Small intestine (tissue), 16 donors: ENCODE data around the gene PPP2CA. TPM values are rescaled to one million over a fixed set of nuclear protein-coding genes. Genes with fewer than 3 reads are reported as not detected.

Source experiments
- DNase-seq, 2 donors: peaks; one replicate each; pipeline versions ENCODE4 v3.0.0 to v3.0.0-alpha.2; 2013
- FAIRE-seq: peaks from 2 replicates; lab custom pipeline; 2012; peaks lifted over from hg19 to GRCh38; lab: Jason Lieb, UNC
- H3K27ac ChIP-seq, 3 donors: one replicate each; pipeline ENCODE4 v1.5.1; 2013; ENCODE audit warnings: low read length in 2 of 3, mild to moderate bottlenecking in 2 of 3, control low read depth in 1 of 3, inconsistent platforms in 1 of 3, low read depth in 1 of 3, moderate library complexity in 1 of 3
- H3K27me3 ChIP-seq, 3 donors: one replicate each; pipeline ENCODE4 v1.6.1; 2013; ENCODE audit warnings: low read length in 3 of 3, inconsistent platforms in 1 of 3; ENCODE audit not compliant: control insufficient read depth in 3 of 3, insufficient read depth in 3 of 3
- H3K36me3 ChIP-seq, 3 donors: one replicate each; pipeline ENCODE4 v1.6.1; 2013; ENCODE audit warnings: low read length in 3 of 3, inconsistent platforms in 1 of 3, low read depth in 1 of 3, mild to moderate bottlenecking in 1 of 3, moderate library complexity in 1 of 3; ENCODE audit not compliant: control insufficient read depth in 3 of 3, insufficient read depth in 2 of 3
- H3K4me1 ChIP-seq, 3 donors: one replicate each; pipeline ENCODE4 v1.6.1; 2013; ENCODE audit warnings: low read length in 2 of 3, inconsistent platforms in 1 of 3, low read depth in 1 of 3, mild to moderate bottlenecking in 1 of 3, moderate library complexity in 1 of 3; ENCODE audit not compliant: control insufficient read depth in 3 of 3, insufficient read depth in 2 of 3
- H3K4me3 ChIP-seq, 3 donors: one replicate each; pipeline ENCODE4 v1.5.1; 2013; ENCODE audit warnings: low read length in 3 of 3, control low read depth in 1 of 3, inconsistent platforms in 1 of 3, low read depth in 1 of 3, mild to moderate bottlenecking in 1 of 3, moderate library complexity in 1 of 3
- H3K9me3 ChIP-seq, 2 donors: one replicate each; pipeline ENCODE4 v1.6.1; 2013; ENCODE audit warnings: low read depth in 1 of 2, low read length in 1 of 2; ENCODE audit not compliant: control insufficient read depth in 2 of 2, insufficient read depth in 1 of 2
- WGBS, 3 donors: extraction: QIAGEN DNeasy Blood & Tissue Kit; methylation state at CpG; one replicate each; pipeline ENCODE4 v1.1.7; 2013; 5-methylcytosine and 5-hydroxymethylcytosine counted together
- long read RNA-seq, 10 donors: transcript quantifications; one replicate each; lab custom pipeline, GENCODE V29; 2026
- polyA plus RNA-seq, 4 donors: library from polyadenylated mRNA; stranded (reverse) in 3 of 4; unstranded in 1 of 4; fragments of 200-250 nt in 3 of 4; fragments of 120-200 nt in 1 of 4; gene quantifications; one replicate each; pipeline versions ENCODE4 v1.2.1 to v1.2.3, GENCODE V29; 2013
- donor health status: healthy with polysubstance abuse.
- donor health status: control.
- donor health status: control.
- donor health status: Bipolar disorder and iron deficiency.
- donor health status: healthy.

Gene PPP2CA
- 100 to 1,000 TPM in 1 of 4 donors, 10 to 100 TPM in 3; 42.4 to 123 (median 46.8) TPM for polyA plus RNA-seq
- long read RNA-seq, donor 1, full-length matches to known transcripts, result 110 of 174 reads
- long read RNA-seq, donor 1, partial matches to known transcripts, result 64 of 174 reads
- long read RNA-seq, donor 1, other reads (novel, unspliced or antisense), result 0 of 174 reads
- long read RNA-seq, donor 2, full-length matches to known transcripts, result 25 of 35 reads
- long read RNA-seq, donor 2, partial matches to known transcripts, result 10 of 35 reads
- long read RNA-seq, donor 2, other reads (novel, unspliced or antisense), result 0 of 35 reads
- long read RNA-seq, donor 3, full-length matches to known transcripts, result 24 of 43 reads
- long read RNA-seq, donor 3, partial matches to known transcripts, result 19 of 43 reads
- long read RNA-seq, donor 3, other reads (novel, unspliced or antisense), result 0 of 43 reads
- long read RNA-seq, donor 4, result 0 reads
- long read RNA-seq, donor 5, full-length matches to known transcripts, result 9 of 9 reads
- long read RNA-seq, donor 5, partial matches to known transcripts, result 0 of 9 reads
- long read RNA-seq, donor 5, other reads (novel, unspliced or antisense), result 0 of 9 reads
- long read RNA-seq, donor 6, full-length matches to known transcripts, result 30 of 56 reads
- long read RNA-seq, donor 6, partial matches to known transcripts, result 26 of 56 reads
- long read RNA-seq, donor 6, other reads (novel, unspliced or antisense), result 0 of 56 reads
- long read RNA-seq, donor 7, full-length matches to known transcripts, result 87 of 117 reads
- long read RNA-seq, donor 7, partial matches to known transcripts, result 30 of 117 reads
- long read RNA-seq, donor 7, other reads (novel, unspliced or antisense), result 0 of 117 reads
- long read RNA-seq, donor 8, full-length matches to known transcripts, result 2 of 2 reads
- long read RNA-seq, donor 8, partial matches to known transcripts, result 0 of 2 reads
- long read RNA-seq, donor 8, other reads (novel, unspliced or antisense), result 0 of 2 reads
- long read RNA-seq, donor 9, full-length matches to known transcripts, result 6 of 12 reads
- long read RNA-seq, donor 9, partial matches to known transcripts, result 6 of 12 reads
- long read RNA-seq, donor 9, other reads (novel, unspliced or antisense), result 0 of 12 reads
- long read RNA-seq, donor 10, full-length matches to known transcripts, result 56 of 89 reads
- long read RNA-seq, donor 10, partial matches to known transcripts, result 33 of 89 reads
- long read RNA-seq, donor 10, other reads (novel, unspliced or antisense), result 0 of 89 reads

- peak within 1 kb of the TSS; percentile 99 to 100 (median 100) for H3K27ac ChIP-seq
- no peaks in the 10 kb centered on the region for H3K9me3 ChIP-seq
- peak within 1 kb of the TSS; percentile 81 to 97 (median 97) for H3K4me3 ChIP-seq
- H3K36me3 ChIP-seq, result peaks cover 0 to 4% (median 0%) of the 10 kb centered on the region in 3 donors
- FAIRE-seq (no peak), DNase-seq (peak; percentile 98 to 100)
- peaks cover 0 to 21% (median 4%) of the 10 kb centered on the region in 3 donors for H3K4me1 ChIP-seq
- 0% methylated on average over 55 to 73 of the region's 73 CpGs for WGBS, 3 donors
- H3K27me3 ChIP-seq, result no peaks in the 10 kb centered on the region
Measured at GRCh38 chr5:134225780-134226440, at the start of gene PPP2CA. Gene PPP2CA, minus strand, starts transcription at chr5:134226073. Its CDS starts 212 bp downstream, at chr5:134225861.

- Histone ChIP-seq H3K4me1 (peaks cover 0 to 2% (median 0%) of the 10 kb centered on the region in 3 donors), H3K4me3 (no peak overlapping the region), H3K36me3 (no peaks in the 10 kb centered on the region), H3K27ac (no peak overlapping the region), H3K9me3 (peaks cover 0 to 9% of the 10 kb centered on the region in 2 donors), H3K27me3 (no peaks in the 10 kb centered on the region)
- DNase-seq (no peak), FAIRE-seq (no peak)
- 83 to 91% (median 87%) methylated on average over 3 of the region's 3 CpGs for WGBS, 3 donors
Measured at GRCh38 chr5:134273642-134274395, 47.9 kb upstream of the PPP2CA start.

GRCh38 chr5:134271059-134271458 is 45.2 kb upstream of the PPP2CA start:
- H3K27me3 ChIP-seq, result no peaks in the 10 kb centered on the region
- no peaks in the 10 kb centered on the region for H3K36me3 ChIP-seq
- DNase-seq (no peak), FAIRE-seq (no peak)
- no peak overlapping the region for H3K4me3 ChIP-seq
- H3K9me3 ChIP-seq, result peaks cover 0 to 5% of the 10 kb centered on the region in 2 donors
- H3K4me1 ChIP-seq, result peaks cover 0 to 2% (median 0%) of the 10 kb centered on the region in 3 donors
- H3K27ac ChIP-seq, result no peak overlapping the region
- whole genome bisulfite sequencing, 3 donors, result 87 to 92% (median 88%) methylated on average over 1 of the region's 1 CpG

- Histone ChIP-seq H3K4me1 (no peaks in the 10 kb centered on the region), H3K9me3 (peaks cover 0 to 14% of the 10 kb centered on the region in 2 donors), H3K36me3 (no peaks in the 10 kb centered on the region), H3K27me3 (no peaks in the 10 kb centered on the region), H3K27ac (no peak overlapping the region), H3K4me3 (no peak overlapping the region)
- FAIRE-seq (no peak), DNase-seq (no peak)
- 93 to 95% (median 94%) methylated on average over 4 of the region's 4 CpGs for WGBS, 3 donors
Measured at GRCh38 chr5:134268919-134269318, 43.0 kb upstream of the PPP2CA start.

- Histone ChIP-seq H3K36me3 (no peaks in the 10 kb centered on the region), H3K27ac (no peak overlapping the region), H3K4me3 (no peak overlapping the region), H3K9me3 (peaks cover 0 to 18% of the 10 kb centered on the region in 2 donors), H3K4me1 (no peaks in the 10 kb centered on the region), H3K27me3 (no peaks in the 10 kb centered on the region)
- WGBS, 3 donors, result 68 to 81% (median 70%) methylated on average over 3 of the region's 3 CpGs
- no peak for DNase-seq
- no peak for FAIRE-seq
Measured at GRCh38 chr5:134268019-134268601, 42.2 kb upstream of the PPP2CA start.

GRCh38 chr5:134267366-134268018 is 41.6 kb upstream of the PPP2CA start:
- 66 to 76% (median 69%) methylated on average over 7 of the region's 7 CpGs for WGBS, 3 donors
- H3K4me1 ChIP-seq, result no peaks in the 10 kb centered on the region
- peaks cover 0 to 23% of the 10 kb centered on the region in 2 donors for H3K9me3 ChIP-seq
- H3K27me3 ChIP-seq, result no peaks in the 10 kb centered on the region
- DNase-seq, result peak in 1 of 2 donors; percentile 17
- no peak overlapping the region for H3K4me3 ChIP-seq
- no peak overlapping the region for H3K27ac ChIP-seq
- no peak for FAIRE-seq
- no peaks in the 10 kb centered on the region for H3K36me3 ChIP-seq

GRCh38 chr5:134263801-134264200 is 37.9 kb upstream of the PPP2CA start:
- 24 to 75% (median 45%) methylated on average over 4 of the region's 4 CpGs for WGBS, 3 donors
- Histone ChIP-seq H3K9me3 (peaks cover 0 to 22% of the 10 kb centered on the region in 2 donors), H3K27me3 (no peaks in the 10 kb centered on the region)

More at GRCh38 chr5:134263801-134264200, 37.9 kb upstream of the PPP2CA start:
- no peak overlapping the region for H3K4me3 ChIP-seq
- FAIRE-seq, result no peak
- no peaks in the 10 kb centered on the region for H3K36me3 ChIP-seq
- no peaks in the 10 kb centered on the region for H3K4me1 ChIP-seq
- no peak overlapping the region for H3K27ac ChIP-seq
- peak in 1 of 2 donors; percentile 23 for DNase-seq
